Measurements from ENCODE around the gene PRDM16. TPM values are rescaled to one million over a fixed set of nuclear protein-coding genes. Genes with fewer than 3 reads are reported as not detected.

The PRDM16 gene
- total and polyA plus RNA-seq, 2 of the 13 experiments (the other 11 are each of a cell fraction or from before 2014, with no cell fraction given), result 0.15 to 0.81 TPM

DNA sequence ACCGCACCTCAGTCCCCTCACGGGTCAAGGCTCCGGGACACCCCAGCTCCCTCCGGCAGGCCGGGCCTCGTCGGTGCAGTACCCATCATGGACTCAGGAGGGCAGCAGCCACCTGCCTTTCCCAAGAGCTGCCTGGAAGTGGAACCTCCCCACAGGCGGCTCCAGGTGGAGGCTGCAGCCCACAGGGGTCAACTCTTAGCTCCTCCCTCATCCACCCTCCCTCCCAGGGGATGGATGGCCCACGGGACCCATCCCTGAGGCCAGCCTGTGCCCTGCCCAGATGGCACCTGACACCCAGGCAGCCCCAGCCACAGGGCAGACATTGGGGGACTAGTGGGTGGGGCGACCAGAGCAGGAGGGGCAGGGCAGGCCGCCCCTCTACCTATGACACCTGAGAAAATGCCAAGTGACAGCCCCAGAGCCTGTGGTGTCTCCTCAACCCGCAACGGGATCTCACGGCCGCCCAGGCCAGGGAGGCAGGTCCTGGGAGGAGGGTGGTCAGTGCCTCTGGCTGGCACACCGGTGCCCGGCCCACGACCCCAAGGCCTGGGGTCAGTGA, 384.3 kb downstream of the PRDM16 start (continued):
- 0 out of 2 replicates have a peak, but pooled peaks have one; percentile 32 for TF ChIP-seq ZSCAN25 (CRISPR knock-in tag; IDR thresholded peaks at IDR 0.05)
- TF ChIP-seq PLRG1 (conservative IDR thresholded peaks at IDR 0.05), result no peak
- TF ChIP-seq NFE2L2 (IDR thresholded peaks at IDR 0.05; ENCODE audit: low read length), result no peak
- 0 out of 2 replicates have a peak, but pooled peaks have one; percentile 70 for TF ChIP-seq GTF3A (CRISPR knock-in tag; conservative IDR thresholded peaks at IDR 0.05)
- TF ChIP-seq HMG20A (CRISPR knock-in tag; IDR thresholded peaks at IDR 0.05; ENCODE audit: borderline replicate concordance), result no peak
- peak; percentile 73; the same call in 1 of the 2 replicates for TF ChIP-seq HNRNPL (IDR thresholded peaks at IDR 0.05; ENCODE audit: low read depth, low read length)
- peak; percentile 40; the same call in 1 of the 2 replicates for TF ChIP-seq THAP11 (CRISPR knock-in tag; IDR thresholded peaks at IDR 0.05)
- peak; percentile 99 for TF ChIP-seq RAD21 (CRISPR knock-in tag; IDR thresholded peaks at IDR 0.05)
- 0 out of 2 replicates have a peak, but pooled peaks have one; percentile 37 for TF ChIP-seq RARA (CRISPR knock-in tag; IDR thresholded peaks at IDR 0.05)
- TF ChIP-seq ZNF263 (CRISPR knock-in tag; IDR thresholded peaks at IDR 0.05), result peak; percentile 78
- TF ChIP-seq PITX1 (CRISPR knock-in tag; IDR thresholded peaks at IDR 0.05), result 0 out of 2 replicates have a peak, but pooled peaks have one; percentile 23
- no peak for TF ChIP-seq PRMT3 (CRISPR knock-in tag; IDR thresholded peaks at IDR 0.05; ENCODE audit: borderline replicate concordance, low read depth)
- TF ChIP-seq, protein P1, sequence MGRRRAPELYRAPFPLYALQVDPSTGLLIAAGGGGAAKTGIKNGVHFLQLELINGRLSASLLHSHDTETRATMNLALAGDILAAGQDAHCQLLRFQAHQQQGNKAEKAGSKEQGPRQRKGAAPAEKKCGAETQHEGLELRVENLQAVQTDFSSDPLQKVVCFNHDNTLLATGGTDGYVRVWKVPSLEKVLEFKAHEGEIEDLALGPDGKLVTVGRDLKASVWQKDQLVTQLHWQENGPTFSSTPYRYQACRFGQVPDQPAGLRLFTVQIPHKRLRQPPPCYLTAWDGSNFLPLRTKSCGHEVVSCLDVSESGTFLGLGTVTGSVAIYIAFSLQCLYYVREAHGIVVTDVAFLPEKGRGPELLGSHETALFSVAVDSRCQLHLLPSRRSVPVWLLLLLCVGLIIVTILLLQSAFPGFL (CRISPR knock-in tag; IDR thresholded peaks at IDR 0.05), result no peak
- 0 out of 2 replicates have a peak, but pooled peaks have one; percentile 15 for TF ChIP-seq ZNF441 (CRISPR knock-in tag; IDR thresholded peaks at IDR 0.05; ENCODE audit: borderline replicate concordance)
- 0 out of 2 replicates have a peak, but pooled peaks have one; percentile 54 for TF ChIP-seq ZNF678 (CRISPR knock-in tag; IDR thresholded peaks at IDR 0.05)
- no peak for TF ChIP-seq ZNF10 (CRISPR knock-in tag; IDR thresholded peaks at IDR 0.05; ENCODE audit: borderline replicate concordance, low read depth)
- TF ChIP-seq, protein P2, sequence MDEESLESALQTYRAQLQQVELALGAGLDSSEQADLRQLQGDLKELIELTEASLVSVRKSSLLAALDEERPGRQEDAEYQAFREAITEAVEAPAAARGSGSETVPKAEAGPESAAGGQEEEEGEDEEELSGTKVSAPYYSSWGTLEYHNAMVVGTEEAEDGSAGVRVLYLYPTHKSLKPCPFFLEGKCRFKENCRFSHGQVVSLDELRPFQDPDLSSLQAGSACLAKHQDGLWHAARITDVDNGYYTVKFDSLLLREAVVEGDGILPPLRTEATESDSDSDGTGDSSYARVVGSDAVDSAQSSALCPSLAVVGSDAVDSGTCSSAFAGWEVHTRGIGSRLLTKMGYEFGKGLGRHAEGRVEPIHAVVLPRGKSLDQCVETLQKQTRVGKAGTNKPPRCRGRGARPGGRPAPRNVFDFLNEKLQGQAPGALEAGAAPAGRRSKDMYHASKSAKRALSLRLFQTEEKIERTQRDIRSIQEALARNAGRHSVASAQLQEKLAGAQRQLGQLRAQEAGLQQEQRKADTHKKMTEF (CRISPR knock-in tag; IDR thresholded peaks at IDR 0.05), result peak; percentile 15; the same call in 1 of the 2 replicates
- no peak for TF ChIP-seq ZNF75D (CRISPR knock-in tag; IDR thresholded peaks at IDR 0.05; ENCODE audit: borderline replicate concordance)
- TF ChIP-seq, protein P3, sequence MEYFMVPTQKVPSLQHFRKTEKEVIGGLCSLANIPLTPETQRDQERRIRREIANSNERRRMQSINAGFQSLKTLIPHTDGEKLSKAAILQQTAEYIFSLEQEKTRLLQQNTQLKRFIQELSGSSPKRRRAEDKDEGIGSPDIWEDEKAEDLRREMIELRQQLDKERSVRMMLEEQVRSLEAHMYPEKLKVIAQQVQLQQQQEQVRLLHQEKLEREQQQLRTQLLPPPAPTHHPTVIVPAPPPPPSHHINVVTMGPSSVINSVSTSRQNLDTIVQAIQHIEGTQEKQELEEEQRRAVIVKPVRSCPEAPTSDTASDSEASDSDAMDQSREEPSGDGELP (IDR thresholded peaks at IDR 0.05; ENCODE audit: borderline replicate concordance, low read depth), result peak; percentile 45; the same call in 1 of the 2 replicates
- no peak for TF ChIP-seq ZNF367 (CRISPR knock-in tag; IDR thresholded peaks at IDR 0.05; ENCODE audit: borderline replicate concordance)
- peak; percentile 62; the same call in 1 of the 2 replicates for TF ChIP-seq POLR2G (IDR thresholded peaks at IDR 0.05; ENCODE audit: low read depth, low read length)
- no peak for TF ChIP-seq ZNF329 (CRISPR knock-in tag; IDR thresholded peaks at IDR 0.05; ENCODE audit: low read depth)
- peak; percentile 73 for TF ChIP-seq FOXC1 (CRISPR knock-in tag; IDR thresholded peaks at IDR 0.05; ENCODE audit: borderline replicate concordance)
- no peak for TF ChIP-seq FOXA1 (IDR thresholded peaks at IDR 0.05)
- no peak for TF ChIP-seq FOXA1 (CRISPR knock-in tag; IDR thresholded peaks at IDR 0.05)
- peak; percentile 88 for TF ChIP-seq RBFOX2 (IDR thresholded peaks at IDR 0.05; ENCODE audit: low read depth, low read length)
- no peak for TF ChIP-seq CHD2 (IDR thresholded peaks at IDR 0.05; ENCODE audit: low read depth, low read length)
- TF ChIP-seq ZFP1 (CRISPR knock-in tag; IDR thresholded peaks at IDR 0.05), result 0 out of 2 replicates have a peak, but pooled peaks have one; percentile 51
- TF ChIP-seq KLF12 (CRISPR knock-in tag; IDR thresholded peaks at IDR 0.05; ENCODE audit: borderline replicate concordance), result 0 out of 2 replicates have a peak, but pooled peaks have one; percentile 1
- TF ChIP-seq, protein P4, sequence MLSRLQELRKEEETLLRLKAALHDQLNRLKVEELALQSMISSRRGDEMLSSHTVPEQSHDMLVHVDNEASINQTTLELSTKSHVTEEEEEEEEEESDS (CRISPR knock-in tag; IDR thresholded peaks at IDR 0.05; ENCODE audit: borderline replicate concordance), result no peak
- TF ChIP-seq HOXA3 (CRISPR knock-in tag; IDR thresholded peaks at IDR 0.05), result peak; percentile 18; the same call in 1 of the 2 replicates
